ENCODE data around the gene ANGPT4.

Gene ANGPT4

DNA sequence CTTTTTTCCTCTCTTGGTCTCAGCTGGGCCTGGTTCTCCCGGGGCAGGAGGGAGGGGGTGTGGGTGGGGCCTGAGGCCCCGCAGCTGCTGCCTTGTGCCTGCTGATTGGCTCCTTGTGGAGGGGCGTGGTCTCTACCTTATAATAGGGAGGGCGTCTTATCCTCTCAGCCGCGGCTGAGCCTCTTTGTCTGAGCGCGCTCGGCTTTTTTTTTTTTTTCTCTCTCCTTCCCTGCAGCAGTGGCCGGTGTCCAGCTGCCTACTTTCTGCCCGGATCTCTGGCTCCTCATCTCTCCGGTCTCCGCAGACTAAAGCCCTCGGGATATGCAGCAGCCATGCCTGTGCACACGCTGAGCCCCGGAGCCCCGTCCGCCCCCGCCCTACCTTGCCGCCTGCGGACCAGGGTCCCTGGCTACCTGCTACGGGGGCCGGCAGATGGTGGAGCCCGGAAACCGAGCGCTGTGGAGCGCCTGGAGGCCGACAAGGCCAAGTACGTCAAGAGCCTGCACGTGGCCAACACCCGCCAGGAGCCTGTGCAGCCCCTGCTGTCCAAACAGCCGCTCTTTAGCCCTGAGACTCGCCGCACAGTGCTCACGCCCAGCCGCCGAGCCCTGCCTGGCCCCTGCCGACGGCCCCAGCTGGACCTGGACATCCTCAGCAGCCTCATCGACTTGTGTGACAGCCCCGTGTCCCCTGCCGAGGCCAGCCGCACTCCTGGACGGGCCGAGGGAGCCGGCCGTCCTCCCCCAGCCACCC is 71.5 kb downstream of the ANGPT4 start:
- Histone ChIP-seq H3K9ac (ENCODE audit: low read length) (no peak overlapping the region), H3K4me3 (ENCODE audit: low read length) (no peak overlapping the region), H3K36me3 (ENCODE audit: control insufficient read depth, insufficient read depth, low read length) (no peaks in the 10 kb centered on the region), H3K4me1 (ENCODE audit: control insufficient read depth, insufficient read depth, low read length) (peaks cover 43% of the 10 kb centered on the region), H3K9me3 (ENCODE audit: control insufficient read depth, low read length) (no peaks in the 10 kb centered on the region), H3K27me3 (ENCODE audit: control insufficient read depth, insufficient read depth, low read length) (no peaks in the 10 kb centered on the region)

DNA sequence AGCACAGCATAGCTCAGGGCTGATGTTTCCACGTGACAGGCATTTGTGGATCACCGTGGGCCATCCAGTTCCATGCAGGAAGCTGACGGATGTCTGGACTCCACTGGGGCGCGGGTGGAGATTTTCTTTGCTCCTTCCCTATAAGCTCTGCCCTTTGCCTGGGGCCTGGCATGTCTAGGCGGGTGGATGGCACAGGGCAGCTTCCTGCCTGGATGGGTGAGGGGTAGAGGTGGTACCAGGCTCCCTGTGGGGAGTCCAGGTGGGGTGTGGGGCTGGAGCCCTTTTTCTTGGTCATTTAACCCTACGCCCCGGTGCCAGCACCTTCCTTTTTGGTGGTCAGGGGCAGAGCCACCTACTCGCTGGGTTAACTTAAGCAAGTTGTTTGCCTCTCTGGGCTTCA is 72.2 kb downstream of the ANGPT4 start:
- no peaks in the 10 kb centered on the region for H3K36me3 ChIP-seq (ENCODE audit: control insufficient read depth, insufficient read depth, low read length)
- H3K9me3 ChIP-seq (ENCODE audit: control insufficient read depth, low read length): no peaks in the 10 kb centered on the region
- H3K27me3 ChIP-seq (ENCODE audit: control insufficient read depth, insufficient read depth, low read length): no peaks in the 10 kb centered on the region
- no peak overlapping the region for H3K4me3 ChIP-seq (ENCODE audit: low read length)
- peaks cover 43% of the 10 kb centered on the region for H3K4me1 ChIP-seq (ENCODE audit: control insufficient read depth, insufficient read depth, low read length)
- peak overlapping the region; percentile 39 for H3K9ac ChIP-seq (ENCODE audit: low read length)

DNA sequence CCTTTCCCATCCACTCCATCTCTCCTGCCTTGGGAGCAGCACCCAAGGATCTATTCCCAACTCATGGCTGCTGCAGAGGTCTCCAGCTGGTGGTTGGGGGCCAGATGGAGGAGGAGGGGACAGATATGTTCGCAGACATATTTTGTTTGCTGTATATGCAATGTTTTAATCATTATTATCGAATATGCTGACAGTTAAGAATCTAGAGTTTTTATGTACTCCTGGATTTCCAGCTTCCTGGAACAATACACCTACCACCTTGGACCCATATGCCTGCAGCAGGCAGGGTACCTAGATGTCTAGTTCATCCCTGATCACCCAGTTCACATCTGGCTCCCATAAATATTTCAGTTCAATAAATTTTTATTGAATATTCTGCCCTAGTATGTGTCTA is 73.6 kb downstream of the ANGPT4 start:
- Histone ChIP-seq H3K4me1 (ENCODE audit: control insufficient read depth, insufficient read depth, low read length) (peaks cover 43% of the 10 kb centered on the region), H3K36me3 (ENCODE audit: control insufficient read depth, insufficient read depth, low read length) (no peaks in the 10 kb centered on the region), H3K4me3 (ENCODE audit: low read length) (no peak overlapping the region), H3K9ac (ENCODE audit: low read length) (peak overlapping the region; percentile 65), H3K27me3 (ENCODE audit: control insufficient read depth, insufficient read depth, low read length) (no peaks in the 10 kb centered on the region), H3K9me3 (ENCODE audit: control insufficient read depth, low read length) (no peaks in the 10 kb centered on the region)

DNA sequence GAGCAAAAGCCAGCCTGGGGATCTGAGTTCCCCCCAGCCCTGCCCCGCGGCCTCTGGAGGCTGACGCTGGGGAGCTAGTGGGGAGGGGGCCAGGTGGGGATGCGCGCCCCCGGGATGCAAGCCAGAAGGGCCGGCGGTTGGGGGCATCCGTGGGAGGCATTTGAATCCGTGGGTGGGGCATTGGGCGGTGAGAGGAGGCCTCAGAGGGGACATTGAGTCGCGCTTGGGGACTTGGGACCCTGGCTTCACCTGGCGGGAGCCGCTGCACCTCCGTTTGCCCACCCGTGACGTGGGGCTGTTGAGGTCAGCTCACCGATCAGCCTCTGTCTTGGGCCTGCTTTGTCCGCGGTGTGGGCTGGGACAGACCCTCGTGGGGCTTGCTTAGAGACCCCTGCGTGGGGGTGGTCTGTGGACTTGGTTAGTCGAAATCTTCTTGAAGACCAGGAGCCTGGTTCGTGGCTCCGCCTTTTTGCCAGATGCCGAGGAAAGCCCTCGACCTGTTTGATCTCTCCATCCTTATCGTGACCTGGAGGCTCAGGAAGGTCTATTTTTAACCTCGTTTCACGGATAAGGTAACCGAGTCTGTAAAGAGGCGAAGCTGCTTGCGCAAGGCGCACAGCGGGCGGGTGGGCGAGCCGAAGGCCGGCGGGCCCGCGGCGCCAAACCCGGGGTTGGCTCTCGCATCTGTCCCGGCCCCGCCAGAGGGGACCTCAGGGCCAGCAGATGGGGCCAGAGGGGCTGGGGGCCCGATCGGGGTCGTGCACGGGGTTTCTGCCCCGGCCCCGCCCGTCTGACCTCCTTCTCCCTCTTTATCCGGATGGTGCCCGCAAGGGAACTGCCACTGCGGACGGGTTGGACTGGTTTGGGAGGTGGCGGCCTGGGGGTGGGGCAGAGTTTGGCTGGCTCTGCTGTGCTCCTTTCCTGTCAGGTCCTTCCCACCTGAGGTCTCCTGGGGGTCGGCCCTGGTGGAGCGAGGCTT is 74.3 kb downstream of the ANGPT4 start:
- Histone ChIP-seq H3K9ac (ENCODE audit: low read length) (peak overlapping the region; percentile 65), H3K9me3 (ENCODE audit: control insufficient read depth, low read length) (no peaks in the 10 kb centered on the region), H3K36me3 (ENCODE audit: control insufficient read depth, insufficient read depth, low read length) (no peaks in the 10 kb centered on the region), H3K4me1 (ENCODE audit: control insufficient read depth, insufficient read depth, low read length) (peaks cover 43% of the 10 kb centered on the region), H3K27me3 (ENCODE audit: control insufficient read depth, insufficient read depth, low read length) (no peaks in the 10 kb centered on the region), H3K4me3 (ENCODE audit: low read length) (no peak overlapping the region)

DNA sequence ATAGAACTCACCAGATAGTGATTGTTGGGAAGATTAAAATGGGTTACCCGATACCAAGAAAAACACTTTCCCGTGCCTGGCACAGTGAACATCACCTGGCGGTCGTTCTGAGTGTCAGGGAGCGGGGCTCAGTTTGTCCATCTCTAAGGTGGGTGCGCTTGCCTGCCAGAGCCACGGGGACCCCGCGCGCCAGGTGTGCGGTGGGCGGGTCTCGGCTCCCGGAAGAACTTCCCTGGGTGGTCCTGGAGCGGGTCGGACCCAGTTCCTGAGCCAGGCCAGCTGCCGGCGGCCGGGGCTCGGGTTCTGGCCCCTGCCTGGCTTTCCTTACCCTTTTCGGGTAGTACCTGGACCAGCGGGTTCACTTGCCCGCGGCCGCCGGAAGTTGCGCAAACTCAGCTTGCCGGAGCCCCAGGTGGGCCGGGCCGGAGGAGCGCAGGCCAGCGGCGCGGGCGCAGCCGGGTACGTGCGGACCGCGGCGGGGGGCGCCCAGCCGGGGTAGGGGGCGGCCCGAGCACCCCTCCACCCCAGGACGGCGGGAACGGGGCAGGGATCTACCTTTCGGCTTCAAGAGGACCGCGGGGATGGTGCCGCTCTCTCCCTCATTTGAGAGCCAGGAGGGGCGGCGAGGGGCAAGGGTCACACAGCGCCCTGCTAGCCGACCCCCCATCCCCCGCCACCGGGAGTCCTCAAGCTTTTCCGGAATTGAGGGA is 75.1 kb downstream of the ANGPT4 start:
- H3K4me3 ChIP-seq (ENCODE audit: low read length): peak overlapping the region; percentile 37
- no peaks in the 10 kb centered on the region for H3K36me3 ChIP-seq (ENCODE audit: control insufficient read depth, insufficient read depth, low read length)
- no peaks in the 10 kb centered on the region for H3K9me3 ChIP-seq (ENCODE audit: control insufficient read depth, low read length)
- H3K4me1 ChIP-seq (ENCODE audit: control insufficient read depth, insufficient read depth, low read length): peaks cover 40% of the 10 kb centered on the region
- H3K9ac ChIP-seq (ENCODE audit: low read length): peak overlapping the region; percentile 65
- no peaks in the 10 kb centered on the region for H3K27me3 ChIP-seq (ENCODE audit: control insufficient read depth, insufficient read depth, low read length)

DNA sequence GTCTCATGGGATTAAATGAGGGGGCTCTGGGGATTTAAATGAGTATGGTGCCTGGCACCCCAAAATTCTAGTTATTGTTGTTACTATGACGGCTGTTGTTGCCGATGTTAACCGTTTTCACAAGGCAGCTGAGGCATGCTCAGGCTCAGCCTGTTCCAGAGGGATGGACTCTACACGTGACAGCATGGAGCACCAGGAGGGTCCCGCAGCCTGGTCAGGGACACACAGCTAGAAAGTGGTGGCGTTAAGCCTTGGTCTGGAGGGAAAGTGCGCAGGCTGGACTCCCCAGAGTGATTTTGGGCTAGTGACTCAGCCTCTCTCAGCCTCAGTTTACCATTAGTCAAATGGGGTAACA is 75.7 kb downstream of the ANGPT4 start:
- Histone ChIP-seq H3K4me1 (ENCODE audit: control insufficient read depth, insufficient read depth, low read length) (peaks cover 35% of the 10 kb centered on the region), H3K27me3 (ENCODE audit: control insufficient read depth, insufficient read depth, low read length) (no peaks in the 10 kb centered on the region), H3K36me3 (ENCODE audit: control insufficient read depth, insufficient read depth, low read length) (no peaks in the 10 kb centered on the region), H3K9me3 (ENCODE audit: control insufficient read depth, low read length) (no peaks in the 10 kb centered on the region), H3K9ac (ENCODE audit: low read length) (no peak overlapping the region), H3K4me3 (ENCODE audit: low read length) (peak overlapping the region; percentile 37)

DNA sequence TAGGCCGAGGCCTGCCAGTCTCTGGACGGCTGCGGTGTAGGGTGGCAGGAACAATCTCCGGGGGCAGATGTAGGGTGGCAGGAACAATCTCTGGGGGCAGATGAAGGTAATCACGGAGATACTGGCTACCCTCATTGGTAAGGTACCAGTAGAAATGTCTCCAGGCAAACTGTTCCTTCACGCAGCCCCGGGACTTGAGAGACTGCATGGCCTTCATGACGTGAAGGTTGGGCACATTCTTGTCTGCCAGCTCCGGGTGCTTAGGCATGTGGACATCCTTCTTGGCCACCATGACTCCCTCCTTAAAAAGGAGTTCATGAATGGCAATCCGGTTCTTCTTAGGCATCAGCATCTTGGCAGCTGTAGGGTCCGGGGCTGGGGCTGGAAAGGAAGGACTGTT is 76.5 kb downstream of the ANGPT4 start:
- H3K4me1 ChIP-seq (ENCODE audit: control insufficient read depth, insufficient read depth, low read length): peaks cover 28% of the 10 kb centered on the region
- H3K36me3 ChIP-seq (ENCODE audit: control insufficient read depth, insufficient read depth, low read length): no peaks in the 10 kb centered on the region
- no peaks in the 10 kb centered on the region for H3K27me3 ChIP-seq (ENCODE audit: control insufficient read depth, insufficient read depth, low read length)
- H3K9ac ChIP-seq (ENCODE audit: low read length): no peak overlapping the region
- H3K4me3 ChIP-seq (ENCODE audit: low read length): no peak overlapping the region
- no peaks in the 10 kb centered on the region for H3K9me3 ChIP-seq (ENCODE audit: control insufficient read depth, low read length)

DNA sequence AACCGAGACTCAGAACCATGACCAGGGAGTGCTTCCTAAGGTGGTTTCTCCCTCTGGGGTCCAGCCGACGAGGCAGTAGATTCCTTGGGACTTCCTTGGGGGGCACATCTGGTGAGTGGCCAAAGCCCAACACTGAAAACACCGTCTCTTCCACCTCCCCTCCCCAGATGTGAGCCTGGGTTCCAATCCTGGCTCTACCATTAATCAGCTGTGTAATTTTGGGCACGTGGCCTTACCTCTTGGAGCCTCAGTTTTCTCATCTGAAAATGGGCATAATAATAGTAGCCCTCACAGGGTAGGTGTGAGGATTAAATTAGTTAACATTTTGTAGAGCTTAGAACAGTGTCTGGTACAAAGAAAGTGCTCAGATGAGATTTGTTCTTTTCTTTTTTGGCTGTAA is 77.1 kb downstream of the ANGPT4 start:
- H3K4me3 ChIP-seq (ENCODE audit: low read length): no peak overlapping the region
- H3K27me3 ChIP-seq (ENCODE audit: control insufficient read depth, insufficient read depth, low read length): no peaks in the 10 kb centered on the region
- peaks cover 27% of the 10 kb centered on the region for H3K4me1 ChIP-seq (ENCODE audit: control insufficient read depth, insufficient read depth, low read length)
- H3K9me3 ChIP-seq (ENCODE audit: control insufficient read depth, low read length): no peaks in the 10 kb centered on the region
- no peak overlapping the region for H3K9ac ChIP-seq (ENCODE audit: low read length)
- no peaks in the 10 kb centered on the region for H3K36me3 ChIP-seq (ENCODE audit: control insufficient read depth, insufficient read depth, low read length)

DNA sequence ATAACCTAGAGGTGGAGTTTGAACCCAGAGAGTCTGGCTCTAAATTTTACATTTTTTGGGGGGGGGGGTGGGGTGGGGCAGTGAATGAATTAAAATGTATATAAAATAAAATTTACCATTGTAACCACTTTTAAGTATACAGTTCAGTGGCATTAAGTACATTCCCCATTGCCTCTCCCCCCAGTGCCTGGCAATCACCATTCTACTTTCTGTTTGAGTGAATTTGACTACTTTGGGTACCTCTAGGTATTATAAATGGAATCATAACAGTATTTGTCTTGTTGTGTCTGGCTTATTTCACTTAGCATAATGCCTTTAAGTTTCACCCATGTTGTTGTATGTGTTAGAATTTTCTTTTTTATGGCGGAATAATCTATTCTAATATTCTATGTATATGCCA is 79.9 kb downstream of the ANGPT4 start:
- no peaks in the 10 kb centered on the region for H3K27me3 ChIP-seq (ENCODE audit: control insufficient read depth, insufficient read depth, low read length)
- H3K9me3 ChIP-seq (ENCODE audit: control insufficient read depth, low read length): no peaks in the 10 kb centered on the region
- no peaks in the 10 kb centered on the region for H3K36me3 ChIP-seq (ENCODE audit: control insufficient read depth, insufficient read depth, low read length)
- H3K4me1 ChIP-seq (ENCODE audit: control insufficient read depth, insufficient read depth, low read length): peaks cover 7% of the 10 kb centered on the region
- no peak overlapping the region for H3K4me3 ChIP-seq (ENCODE audit: low read length)
- H3K9ac ChIP-seq (ENCODE audit: low read length): no peak overlapping the region

DNA sequence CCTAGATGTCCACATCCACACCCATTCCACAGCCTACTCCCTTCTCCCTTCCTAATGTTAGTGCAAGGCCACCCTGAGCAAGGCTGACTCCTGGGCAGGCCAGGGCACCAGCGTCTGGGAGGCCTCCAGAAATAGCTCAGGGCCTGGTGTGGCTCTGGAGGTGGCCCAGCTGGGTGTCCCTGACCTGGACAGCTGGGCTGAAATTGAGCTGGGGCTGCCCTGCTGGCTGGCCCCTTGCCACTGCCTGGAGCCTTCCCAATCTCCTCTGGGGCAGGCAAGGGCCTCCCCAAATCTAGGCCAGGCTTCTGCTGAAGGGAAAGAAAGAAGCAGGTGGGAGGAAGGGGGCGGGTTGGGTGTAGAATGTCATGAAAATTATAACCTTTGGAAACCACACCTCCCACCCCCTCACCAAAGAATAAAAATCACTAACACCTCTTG is 80.5 kb downstream of the ANGPT4 start:
- Histone ChIP-seq H3K9me3 (ENCODE audit: control insufficient read depth, low read length) (no peaks in the 10 kb centered on the region), H3K27me3 (ENCODE audit: control insufficient read depth, insufficient read depth, low read length) (no peaks in the 10 kb centered on the region), H3K4me1 (ENCODE audit: control insufficient read depth, insufficient read depth, low read length) (peaks cover 7% of the 10 kb centered on the region), H3K9ac (ENCODE audit: low read length) (no peak overlapping the region), H3K36me3 (ENCODE audit: control insufficient read depth, insufficient read depth, low read length) (no peaks in the 10 kb centered on the region), H3K4me3 (ENCODE audit: low read length) (no peak overlapping the region)

DNA sequence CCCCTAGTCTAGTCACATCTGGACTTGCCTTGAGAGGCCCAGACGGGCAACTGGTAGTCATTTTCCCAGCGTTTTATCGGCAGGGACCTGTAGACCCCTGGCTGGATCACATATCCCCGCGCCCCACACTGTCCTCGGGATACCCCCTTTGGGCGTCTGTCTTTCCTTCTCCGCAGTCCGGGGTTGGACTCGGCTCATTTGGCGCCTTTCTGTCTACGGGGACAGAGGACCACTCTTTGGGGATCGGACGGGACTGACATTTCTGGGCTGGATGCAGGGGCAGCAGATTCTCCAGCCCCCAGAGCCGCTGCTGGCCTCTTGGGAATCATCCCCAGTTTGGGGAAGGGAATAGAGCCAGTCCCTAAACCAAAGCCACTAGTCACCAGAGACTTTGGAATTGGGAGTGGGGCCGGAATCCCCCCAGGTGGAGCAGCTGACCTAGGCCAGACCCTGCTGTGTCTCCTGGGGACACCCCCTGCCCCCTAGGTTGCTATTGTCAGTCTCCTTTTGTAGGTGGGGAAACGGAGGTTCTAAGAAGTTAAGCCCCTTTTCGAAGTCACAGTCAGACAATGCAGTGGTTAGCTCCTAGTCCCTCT is 81.9 kb downstream of the ANGPT4 start:
- peaks cover 7% of the 10 kb centered on the region for H3K4me1 ChIP-seq (ENCODE audit: control insufficient read depth, insufficient read depth, low read length)
- H3K36me3 ChIP-seq (ENCODE audit: control insufficient read depth, insufficient read depth, low read length): no peaks in the 10 kb centered on the region
- H3K4me3 ChIP-seq (ENCODE audit: low read length): peak overlapping the region; percentile 16
- H3K27me3 ChIP-seq (ENCODE audit: control insufficient read depth, insufficient read depth, low read length): no peaks in the 10 kb centered on the region
- H3K9ac ChIP-seq (ENCODE audit: low read length): peak overlapping the region; percentile 86
- H3K9me3 ChIP-seq (ENCODE audit: control insufficient read depth, low read length): no peaks in the 10 kb centered on the region

Measured in mucosa of stomach (tissue), 1 donor.